Cardiac muscle cell (in vitro differentiated cells and primary cell): ENCODE measurements around the gene NAV2. TPM values are rescaled to one million over a fixed set of nuclear protein-coding genes. Genes with fewer than 3 reads are reported as not detected.
A peak's percentile ranks its signal among the peaks of the same experiment; 100 is the strongest.

Experiments used
- DNase-seq, 2 donors: peaks; one replicate each; pipeline versions ENCODE4 v3.0.0 to v3.0.0-alpha.2; 2010 to 2017; ENCODE audit warnings: low read depth in 1 of 2, low spot score in 1 of 2
- H3K27ac ChIP-seq: fragments of 200-600 bp; sonication (generic); 2 replicates; pipeline ENCODE4 v1.5.1; 2016
- H3K27me3 ChIP-seq: fragments of 200-600 bp; sonication (generic); 2 replicates; pipeline ENCODE4 v1.6.0; 2016; ENCODE audit warnings: control low read depth
- H3K36me3 ChIP-seq: fragments of 200-600 bp; sonication (generic); 2 replicates; pipeline ENCODE4 v1.5.1; 2016; ENCODE audit warnings: control low read depth
- H3K4me1 ChIP-seq: fragments of 200-600 bp; sonication (generic); 2 replicates; pipeline ENCODE4 v1.8.1; 2017; ENCODE audit warnings: low read depth, mild to moderate bottlenecking, mixed run types
- H3K4me3 ChIP-seq: fragments of 200-600 bp; sonication (generic); 2 replicates; pipeline ENCODE4 v1.5.1; 2016; ENCODE audit warnings: mild to moderate bottlenecking
- H3K9me3 ChIP-seq: fragments of 200-600 bp; sonication (generic); 2 replicates; pipeline ENCODE4 v1.5.1; 2017; ENCODE audit warnings: low read depth, mild to moderate bottlenecking, control low read depth
- polyA plus RNA-seq: library from polyadenylated mRNA; unstranded; fragments of >200 nt; fragmentation: Nextera tagmentation; extraction: Ambion mirVana; gene quantifications from 2 replicates; pipeline ENCODE4 v1.2.1, GENCODE V29; 2016
- total RNA-seq: library from RNA; depleted of rRNA; stranded (reverse); fragments of >200 nt; gene quantifications from 2 replicates; pipeline ENCODE4 v1.2.3, GENCODE V29; 2016
- TF ChIP-seq, protein P1 (sequence below): IDR thresholded peaks from 2 replicates; pipeline ENCODE4 v1.5.1; 2012; ENCODE audit warnings: low read depth, mild to moderate bottlenecking, low read length

NAV2 gene
- total and polyA plus RNA-seq, 2 experiments from 2014 or later = 113 to 164 TPM

DNA sequence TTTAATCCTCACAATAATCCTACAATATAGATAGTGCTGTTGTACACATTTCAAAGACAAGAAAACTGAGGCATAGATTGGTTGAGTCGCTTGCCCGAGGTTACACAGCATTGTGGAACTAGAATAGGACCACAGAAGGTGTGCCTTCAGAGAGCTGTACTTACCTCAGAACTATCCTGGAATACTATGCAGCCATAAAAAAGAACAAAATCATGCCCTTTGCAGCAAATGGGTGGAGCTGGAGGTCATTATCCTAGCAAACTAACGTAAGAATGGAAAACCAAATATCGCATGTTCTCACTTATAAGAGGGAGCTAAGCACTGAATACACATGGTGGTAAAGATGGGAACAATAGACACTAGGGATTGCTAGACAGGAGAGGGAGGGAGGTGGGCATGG lies 15.7 kb upstream of the NAV2 start:
- H3K27me3 ChIP-seq = peaks cover 75% of the 10 kb centered on the region
- no peaks in the 10 kb centered on the region for H3K9me3 ChIP-seq
- H3K36me3 ChIP-seq = no peaks in the 10 kb centered on the region
- TF ChIP-seq, protein P1, sequence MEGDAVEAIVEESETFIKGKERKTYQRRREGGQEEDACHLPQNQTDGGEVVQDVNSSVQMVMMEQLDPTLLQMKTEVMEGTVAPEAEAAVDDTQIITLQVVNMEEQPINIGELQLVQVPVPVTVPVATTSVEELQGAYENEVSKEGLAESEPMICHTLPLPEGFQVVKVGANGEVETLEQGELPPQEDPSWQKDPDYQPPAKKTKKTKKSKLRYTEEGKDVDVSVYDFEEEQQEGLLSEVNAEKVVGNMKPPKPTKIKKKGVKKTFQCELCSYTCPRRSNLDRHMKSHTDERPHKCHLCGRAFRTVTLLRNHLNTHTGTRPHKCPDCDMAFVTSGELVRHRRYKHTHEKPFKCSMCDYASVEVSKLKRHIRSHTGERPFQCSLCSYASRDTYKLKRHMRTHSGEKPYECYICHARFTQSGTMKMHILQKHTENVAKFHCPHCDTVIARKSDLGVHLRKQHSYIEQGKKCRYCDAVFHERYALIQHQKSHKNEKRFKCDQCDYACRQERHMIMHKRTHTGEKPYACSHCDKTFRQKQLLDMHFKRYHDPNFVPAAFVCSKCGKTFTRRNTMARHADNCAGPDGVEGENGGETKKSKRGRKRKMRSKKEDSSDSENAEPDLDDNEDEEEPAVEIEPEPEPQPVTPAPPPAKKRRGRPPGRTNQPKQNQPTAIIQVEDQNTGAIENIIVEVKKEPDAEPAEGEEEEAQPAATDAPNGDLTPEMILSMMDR = no peak
- no peak overlapping the region for H3K4me3 ChIP-seq
- peaks cover 7% of the 10 kb centered on the region for H3K4me1 ChIP-seq
- no peak overlapping the region for H3K27ac ChIP-seq
- DNase-seq = no peak

GRCh38 chr11:19697721-19698121 lies 14.9 kb upstream of the NAV2 start:
- Histone ChIP-seq H3K27me3 (peaks cover 72% of the 10 kb centered on the region), H3K4me1 (peaks cover 7% of the 10 kb centered on the region), H3K27ac (no peak overlapping the region), H3K9me3 (no peaks in the 10 kb centered on the region), H3K4me3 (no peak overlapping the region), H3K36me3 (no peaks in the 10 kb centered on the region)
- peak; percentile 49 for DNase-seq
- TF ChIP-seq, protein P1 = no peak

DNA sequence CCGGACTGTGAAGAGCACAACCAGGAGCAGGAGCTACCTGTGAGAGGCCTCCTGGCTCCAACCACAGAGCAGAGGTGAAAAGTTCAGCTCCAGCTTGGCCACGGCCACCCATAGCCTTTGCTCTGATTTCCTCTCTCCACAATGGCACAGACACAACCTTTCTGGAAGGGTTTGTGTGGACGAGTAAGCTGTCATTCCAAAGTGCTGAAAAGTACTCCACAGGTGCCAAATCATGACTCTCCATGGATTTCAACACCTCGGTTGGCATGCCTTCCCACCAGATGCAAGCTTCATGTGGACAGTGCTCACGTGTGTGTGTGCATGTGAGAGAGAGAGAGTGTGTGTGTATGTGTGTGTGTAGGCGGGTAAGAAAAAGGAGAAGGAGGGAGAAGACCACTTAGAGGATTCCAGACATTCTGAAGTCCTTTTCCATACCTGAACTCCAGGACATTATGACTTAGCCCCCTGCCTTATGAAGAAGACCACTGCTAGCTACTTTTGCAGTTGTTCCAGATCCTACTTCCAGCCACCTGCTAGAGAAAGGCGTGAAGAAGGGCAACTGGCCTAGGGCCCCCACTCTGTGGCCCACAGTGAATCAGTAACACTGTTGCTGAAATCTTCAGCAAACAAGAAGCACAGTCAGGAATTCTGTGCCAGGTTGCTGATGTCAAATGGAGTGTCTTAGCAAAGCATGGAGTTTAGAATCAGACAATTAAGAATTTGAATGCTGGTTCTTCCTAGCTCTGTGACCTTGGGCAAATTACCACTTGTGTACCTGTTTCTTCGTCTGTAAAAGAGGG lies 13.9 kb upstream of the NAV2 start:
- DNase-seq = peak in 1 of 2 donors; percentile 66

GRCh38 chr11:19701421-19701820 lies 11.2 kb upstream of the NAV2 start:
- H3K36me3 ChIP-seq = no peaks in the 10 kb centered on the region
- no peak overlapping the region for H3K27ac ChIP-seq
- TF ChIP-seq, protein P1 = no peak
- H3K4me3 ChIP-seq = no peak overlapping the region
- H3K4me1 ChIP-seq = peaks cover 7% of the 10 kb centered on the region
- no peak for DNase-seq
- peaks cover 47% of the 10 kb centered on the region for H3K27me3 ChIP-seq
- H3K9me3 ChIP-seq = no peaks in the 10 kb centered on the region

More for the DNA sequence above, 13.9 kb upstream of the NAV2 start:
- Histone ChIP-seq H3K4me3 (no peak overlapping the region), H3K36me3 (no peaks in the 10 kb centered on the region), H3K27me3 (peaks cover 63% of the 10 kb centered on the region), H3K9me3 (no peaks in the 10 kb centered on the region), H3K27ac (no peak overlapping the region), H3K4me1 (peaks cover 7% of the 10 kb centered on the region)
- TF ChIP-seq, protein P1 = no peak

DNA sequence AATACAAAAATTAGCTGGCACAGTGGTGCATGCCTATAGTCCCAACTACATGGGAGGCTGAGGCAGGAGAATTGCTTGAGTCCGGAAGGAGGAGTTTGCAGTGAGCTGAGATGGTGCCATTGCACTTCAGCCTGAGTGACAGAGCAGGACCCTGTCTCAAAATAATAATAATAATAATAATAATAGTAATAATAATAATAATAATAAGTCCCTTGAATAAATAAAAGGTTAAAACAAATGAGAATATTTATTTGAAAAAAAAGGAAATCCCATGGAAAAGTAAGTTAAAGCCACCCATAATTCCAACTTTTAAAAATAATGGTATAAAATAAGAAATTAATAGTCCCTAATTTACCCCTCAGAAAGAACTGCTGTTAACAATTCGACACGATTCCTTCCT lies 10.0 kb upstream of the NAV2 start:
- Histone ChIP-seq H3K27me3 (peaks cover 53% of the 10 kb centered on the region), H3K9me3 (no peaks in the 10 kb centered on the region), H3K27ac (no peak overlapping the region), H3K4me1 (peaks cover 7% of the 10 kb centered on the region), H3K36me3 (no peaks in the 10 kb centered on the region), H3K4me3 (no peak overlapping the region)
- no peak for DNase-seq
- TF ChIP-seq, protein P1 = no peak
